ENCODE data around the gene RAC3.

Gene RAC3

DNA sequence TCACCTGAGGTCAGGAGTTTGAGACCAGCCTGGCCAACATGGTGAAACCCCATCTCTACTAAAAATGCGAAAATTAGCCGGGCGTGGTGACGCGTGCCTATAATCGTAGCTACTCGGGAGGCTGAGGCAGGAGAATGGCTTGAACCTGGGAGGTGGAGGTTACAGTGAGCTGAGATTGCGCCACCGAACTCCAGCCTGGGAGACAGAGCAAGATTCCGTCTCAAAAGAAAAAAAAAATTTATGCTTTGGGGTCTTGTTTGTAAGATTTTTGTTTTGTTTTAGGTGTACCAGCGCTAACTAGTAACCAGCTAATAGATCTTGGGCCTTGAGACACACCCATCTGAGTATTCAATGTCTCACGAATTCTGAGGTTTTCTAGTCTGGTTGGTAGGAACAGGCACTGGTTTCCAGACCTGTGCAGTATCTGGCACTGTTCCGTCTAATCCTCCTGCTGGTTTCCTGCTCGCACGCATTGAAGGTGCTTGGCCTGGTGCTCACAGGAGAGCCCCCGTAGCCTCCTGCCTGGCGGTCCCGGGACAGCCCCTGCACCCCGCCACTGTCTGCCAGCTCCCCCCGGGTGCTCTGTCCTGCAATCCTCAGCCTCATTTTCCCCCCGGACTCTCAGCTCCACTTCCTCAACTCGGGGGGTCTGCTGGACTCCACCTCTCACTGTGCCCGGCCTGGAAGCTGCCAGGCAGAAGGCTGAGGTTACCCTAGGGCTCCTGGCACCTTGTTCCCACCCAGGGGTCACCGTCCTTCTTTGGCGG is 44.7 kb downstream of the RAC3 start:
- DNase-seq (ENCODE audit: low read depth): no peak
- TF ChIP-seq, protein P1, sequence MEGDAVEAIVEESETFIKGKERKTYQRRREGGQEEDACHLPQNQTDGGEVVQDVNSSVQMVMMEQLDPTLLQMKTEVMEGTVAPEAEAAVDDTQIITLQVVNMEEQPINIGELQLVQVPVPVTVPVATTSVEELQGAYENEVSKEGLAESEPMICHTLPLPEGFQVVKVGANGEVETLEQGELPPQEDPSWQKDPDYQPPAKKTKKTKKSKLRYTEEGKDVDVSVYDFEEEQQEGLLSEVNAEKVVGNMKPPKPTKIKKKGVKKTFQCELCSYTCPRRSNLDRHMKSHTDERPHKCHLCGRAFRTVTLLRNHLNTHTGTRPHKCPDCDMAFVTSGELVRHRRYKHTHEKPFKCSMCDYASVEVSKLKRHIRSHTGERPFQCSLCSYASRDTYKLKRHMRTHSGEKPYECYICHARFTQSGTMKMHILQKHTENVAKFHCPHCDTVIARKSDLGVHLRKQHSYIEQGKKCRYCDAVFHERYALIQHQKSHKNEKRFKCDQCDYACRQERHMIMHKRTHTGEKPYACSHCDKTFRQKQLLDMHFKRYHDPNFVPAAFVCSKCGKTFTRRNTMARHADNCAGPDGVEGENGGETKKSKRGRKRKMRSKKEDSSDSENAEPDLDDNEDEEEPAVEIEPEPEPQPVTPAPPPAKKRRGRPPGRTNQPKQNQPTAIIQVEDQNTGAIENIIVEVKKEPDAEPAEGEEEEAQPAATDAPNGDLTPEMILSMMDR (conservative IDR thresholded peaks at IDR 0.05; ENCODE audit: low read depth, low read length): no peak
- no peak overlapping the region for H3K4me3 ChIP-seq (ENCODE audit: low read length)

DNA sequence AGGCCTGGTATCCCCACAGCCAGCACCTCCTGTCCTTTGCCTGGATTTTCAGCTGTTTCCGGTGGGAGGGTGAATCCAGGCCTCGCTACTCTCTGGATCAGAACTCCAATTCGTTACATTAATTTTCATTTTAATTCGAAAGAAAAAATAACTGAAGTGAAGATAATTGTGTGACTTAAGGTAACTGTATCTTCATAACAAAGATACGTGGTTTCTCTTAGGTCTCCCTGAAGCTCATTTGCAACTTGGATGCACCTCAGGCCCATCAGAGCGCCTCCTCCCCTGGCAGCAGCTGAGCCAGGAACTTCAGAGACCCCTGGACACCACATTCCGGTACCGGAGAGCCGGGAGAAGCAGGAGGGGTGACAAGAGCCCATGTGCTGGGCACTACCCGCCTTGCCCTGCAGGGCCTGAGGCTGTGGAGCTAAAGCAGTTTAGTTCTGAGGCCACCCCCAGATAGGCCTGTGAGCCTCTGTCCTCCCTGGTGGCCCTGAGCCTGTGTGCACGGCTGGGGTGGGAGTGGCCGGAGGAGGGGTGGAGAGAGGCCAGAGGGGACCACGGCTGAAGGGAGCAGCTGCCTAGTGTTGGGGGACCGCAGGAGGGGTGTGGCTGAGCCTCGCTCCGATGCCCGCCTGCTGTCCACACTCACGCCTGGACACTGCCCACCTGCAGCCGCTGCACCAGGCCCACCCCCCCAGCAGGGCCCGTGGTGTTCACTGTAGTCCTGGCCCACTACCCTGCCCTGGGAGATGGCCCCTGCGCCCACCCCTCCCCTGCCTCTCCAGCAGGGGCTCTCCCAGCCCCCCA is 45.5 kb downstream of the RAC3 start:
- H3K4me3 ChIP-seq (ENCODE audit: low read length): no peak overlapping the region
- TF ChIP-seq, protein P1 (conservative IDR thresholded peaks at IDR 0.05; ENCODE audit: low read depth, low read length): no peak
- no peak for DNase-seq (ENCODE audit: low read depth)

DNA sequence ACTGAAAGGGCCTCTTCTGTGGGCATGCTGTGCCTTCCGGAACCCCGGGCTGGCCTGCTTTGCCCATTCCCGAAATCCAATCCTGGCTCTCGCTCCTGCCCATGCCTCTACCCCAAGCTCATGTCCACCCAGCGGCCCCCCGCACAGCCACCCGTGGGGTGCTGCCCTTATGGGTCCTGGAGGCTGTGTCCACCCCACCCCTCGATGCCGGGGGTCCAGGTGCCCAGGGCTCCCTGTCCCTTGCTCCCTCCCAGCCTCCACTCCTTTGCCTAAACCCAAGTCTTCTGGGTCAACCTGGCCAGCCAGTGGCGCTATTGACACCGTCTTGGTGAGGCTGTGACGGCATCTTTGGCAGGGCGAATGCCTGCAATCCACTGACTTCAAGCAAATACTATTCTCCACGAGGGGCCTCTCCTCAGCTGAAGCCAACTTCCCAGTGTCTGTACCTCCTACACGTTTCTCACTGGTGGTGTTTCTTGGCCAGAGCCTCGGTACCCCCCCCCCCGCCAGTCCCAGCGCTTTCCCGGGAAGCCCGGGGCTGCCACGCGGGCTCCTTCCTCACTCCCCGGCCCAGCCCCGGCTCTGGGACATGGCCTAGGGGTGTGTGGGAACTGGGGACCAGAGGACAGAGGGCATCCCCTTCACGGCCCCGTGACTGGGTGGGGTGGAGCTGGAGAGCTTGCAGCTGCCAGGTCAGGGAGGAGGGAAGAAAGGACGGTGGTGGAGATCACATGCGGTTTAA is 46.3 kb downstream of the RAC3 start:
- no peak overlapping the region for H3K4me3 ChIP-seq (ENCODE audit: low read length)
- TF ChIP-seq, protein P1 (conservative IDR thresholded peaks at IDR 0.05; ENCODE audit: low read depth, low read length): peak; percentile 9
- DNase-seq (ENCODE audit: low read depth): no peak

DNA sequence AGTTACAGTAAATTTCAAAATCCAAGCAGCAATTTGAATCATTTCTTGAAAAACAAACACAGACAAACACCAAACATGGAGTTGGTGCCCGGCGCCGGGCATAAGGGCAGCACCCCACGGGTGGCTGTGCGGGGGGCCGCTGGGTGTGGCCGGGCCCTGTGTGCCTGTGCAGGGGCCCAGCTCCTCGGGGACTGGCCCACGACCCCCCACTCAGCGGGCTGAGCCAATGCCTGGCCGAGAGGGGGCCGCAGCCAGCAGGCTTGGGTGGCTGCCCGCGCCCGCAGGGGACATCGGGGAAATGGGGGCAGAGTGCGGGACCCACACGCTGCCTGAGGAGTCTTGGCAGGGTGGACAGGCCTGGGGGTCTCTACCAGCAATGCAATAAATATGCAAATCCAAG is 47.0 kb downstream of the RAC3 start:
- TF ChIP-seq, protein P1 (conservative IDR thresholded peaks at IDR 0.05; ENCODE audit: low read depth, low read length): no peak
- DNase-seq (ENCODE audit: low read depth): no peak
- H3K4me3 ChIP-seq (ENCODE audit: low read length): no peak overlapping the region

DNA sequence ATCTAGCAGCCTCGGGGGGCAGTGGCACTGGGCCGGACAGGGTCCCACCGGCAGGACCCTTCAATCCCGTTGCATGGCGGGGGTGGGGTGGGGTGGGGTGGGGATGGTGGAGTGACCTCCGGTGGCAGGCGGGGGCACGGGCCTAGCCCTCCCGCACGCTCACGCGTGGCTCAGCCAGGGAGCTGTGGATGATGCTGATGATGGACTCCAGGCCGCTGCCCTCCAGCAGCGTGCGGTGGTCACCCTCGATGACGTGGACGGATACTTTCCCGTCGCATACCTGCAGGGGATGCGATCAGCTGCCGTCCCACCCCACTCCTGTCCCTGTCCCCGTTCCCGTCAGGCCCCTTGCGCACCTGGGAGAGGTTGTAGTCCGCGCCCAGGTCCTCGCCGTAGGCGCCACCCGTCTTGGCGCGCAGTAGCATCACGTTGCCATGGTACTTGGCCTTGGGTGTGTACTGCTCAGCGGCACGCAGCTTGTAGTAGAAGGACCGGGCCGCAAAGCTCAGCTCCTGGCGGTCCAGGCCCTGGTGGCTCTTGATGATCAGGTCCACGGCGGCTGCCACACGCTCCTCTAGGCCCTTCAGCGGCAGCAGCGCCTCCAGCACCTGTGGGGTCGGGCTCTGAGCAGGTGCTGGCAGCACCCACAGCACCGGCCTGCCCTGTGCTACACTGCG is 47.7 kb downstream of the RAC3 start:
- H3K4me3 ChIP-seq (ENCODE audit: low read length): no peak overlapping the region
- DNase-seq (ENCODE audit: low read depth): no peak
- TF ChIP-seq, protein P1 (conservative IDR thresholded peaks at IDR 0.05; ENCODE audit: low read depth, low read length): no peak

DNA sequence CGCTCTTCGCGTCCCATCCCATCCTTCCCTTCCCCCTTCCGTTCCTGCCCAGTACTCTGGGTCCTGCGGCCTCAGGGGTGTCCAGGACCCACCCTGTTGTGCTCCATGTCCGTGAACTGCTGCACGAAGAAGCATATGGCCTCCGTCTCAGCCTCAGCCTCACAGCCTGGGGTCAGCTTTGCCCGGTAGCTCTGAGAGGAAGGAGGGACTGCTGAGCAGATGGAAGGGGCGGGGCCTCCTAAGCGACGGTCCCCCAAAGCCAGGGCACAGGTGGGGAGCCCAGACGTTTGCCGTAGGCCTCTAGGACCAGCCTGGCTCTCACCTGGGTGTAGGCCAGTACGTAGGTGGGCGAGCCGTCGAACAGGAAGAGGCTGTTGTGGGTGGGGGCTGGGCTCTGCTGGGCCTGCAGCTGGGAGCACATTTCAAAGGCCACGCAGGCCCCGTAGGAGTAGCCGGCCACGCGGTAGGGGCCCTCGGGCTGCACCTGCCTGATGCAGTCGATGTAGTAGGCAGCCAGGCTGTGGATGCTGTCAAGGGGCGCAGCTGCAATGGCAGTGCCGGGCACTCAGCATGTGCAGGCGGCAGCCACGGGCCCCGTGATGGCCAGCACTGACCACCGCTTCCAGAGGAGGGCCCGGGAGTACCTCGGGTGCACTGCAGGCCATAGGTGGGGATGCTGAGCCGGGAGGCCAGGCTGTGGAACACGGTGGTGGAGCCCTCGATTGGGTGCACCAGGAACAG is 48.7 kb downstream of the RAC3 start:
- no peak overlapping the region for H3K4me3 ChIP-seq (ENCODE audit: low read length)
- DNase-seq (ENCODE audit: low read depth): no peak
- TF ChIP-seq, protein P1 (conservative IDR thresholded peaks at IDR 0.05; ENCODE audit: low read depth, low read length): no peak

Data from retinal pigment epithelial cell (primary cell).